Left ventricle myocardium inferior (tissue), 1 donor: ENCODE measurements around the gene PLA2G5. TPM values are rescaled to one million over a fixed set of nuclear protein-coding genes. Genes with fewer than 3 reads are reported as not detected.

ENCODE experiments used
- DNase-seq: peaks from one replicate; pipeline ENCODE4 v3.0.0-alpha.2; 2020
- H3K27ac ChIP-seq: fragments of 200-600 bp; replicated peaks from 2 replicates; pipeline ENCODE4 v1.8.0; 2021
- H3K27me3 ChIP-seq: fragments of 200-600 bp; 2 replicates; pipeline ENCODE4 v1.8.0; 2021; ENCODE audit warnings: low read depth
- H3K36me3 ChIP-seq: fragments of 200-600 bp; 2 replicates; pipeline ENCODE4 v1.8.0; 2021
- H3K4me1 ChIP-seq: fragments of 200-600 bp; 2 replicates; pipeline ENCODE4 v1.8.0; 2021
- H3K4me3 ChIP-seq: fragments of 200-600 bp; 2 replicates; pipeline ENCODE4 v1.8.0; 2021; ENCODE audit warnings: mild to moderate bottlenecking, moderate library complexity
- H3K9me3 ChIP-seq: fragments of 200-600 bp; replicated peaks from 2 replicates; pipeline ENCODE4 v1.8.0; 2021
- CTCF ChIP-seq: fragments of 200-600 bp; IDR thresholded peaks from 2 replicates; pipeline ENCODE4 v1.8.0; 2021; ENCODE audit warnings: antibody characterized with exemption, mild to moderate bottlenecking, borderline replicate concordance
- intact Hi-C: fragments of 100-400 bp; cut with micrococcal nuclease; formaldehyde crosslinking; loops from one replicate; pipeline ENCODE4 v1.11.0; 2022
- total RNA-seq: library from RNA; stranded (reverse); fragmentation: NEBNext Ultra II Directional; extraction: Animal tissue kit (Norgen Biotek cat#: 25700); gene quantifications from one replicate; pipeline ENCODE4 v1.2.1, GENCODE V29; 2021
- donor health status: DM: no; HTN: yes; CAD: no; lungs with severe emphysema.

PLA2G5 gene
- total RNA-seq, 1 donor from 2014 or later: 51.4 TPM

- Histone ChIP-seq H3K4me1 (peaks cover 16% of the 10 kb centered on the region), H3K36me3 (no peaks in the 10 kb centered on the region), H3K9me3 (peaks cover 16% of the 10 kb centered on the region), H3K27ac (peak overlapping the region; percentile 93), H3K4me3 (peak overlapping the region; percentile 69), H3K27me3 (peaks cover 11% of the 10 kb centered on the region)
- TF ChIP-seq CTCF: no peak
- no peak for DNase-seq
- intact Hi-C loops: no loop called here
Measured at GRCh38 chr1:20031161-20031560, 38.8 kb upstream of the PLA2G5 start.

- TF ChIP-seq CTCF: no peak
- H3K27me3 ChIP-seq: peaks cover 11% of the 10 kb centered on the region
- DNase-seq: no peak
- peaks cover 16% of the 10 kb centered on the region for H3K4me1 ChIP-seq
- peak overlapping the region; percentile 69 for H3K4me3 ChIP-seq
- H3K27ac ChIP-seq: peak overlapping the region; percentile 93
- H3K36me3 ChIP-seq: peaks cover under 1% of the 10 kb centered on the region
- peaks cover 23% of the 10 kb centered on the region for H3K9me3 ChIP-seq
- intact Hi-C loops: no loop called here
Measured at GRCh38 chr1:20031836-20032235, 38.2 kb upstream of the PLA2G5 start.

GRCh38 chr1:20032425-20032824 is 37.6 kb upstream of the PLA2G5 start:
- Histone ChIP-seq H3K9me3 (peaks cover 28% of the 10 kb centered on the region), H3K27ac (peak overlapping the region; percentile 93), H3K36me3 (peaks cover 7% of the 10 kb centered on the region), H3K4me1 (peaks cover 16% of the 10 kb centered on the region), H3K4me3 (peak overlapping the region; percentile 69), H3K27me3 (peaks cover 11% of the 10 kb centered on the region)
- no peak for TF ChIP-seq CTCF
- intact Hi-C loops: no loop called here
- no peak for DNase-seq

GRCh38 chr1:20033420-20033819 is 36.6 kb upstream of the PLA2G5 start:
- Histone ChIP-seq H3K4me1 (peaks cover 16% of the 10 kb centered on the region), H3K4me3 (peak overlapping the region; percentile 69), H3K27me3 (peaks cover 11% of the 10 kb centered on the region), H3K9me3 (peaks cover 28% of the 10 kb centered on the region), H3K36me3 (peaks cover 14% of the 10 kb centered on the region), H3K27ac (peak overlapping the region; percentile 93)
- DNase-seq: no peak
- intact Hi-C loops: no loop called here
- no peak for TF ChIP-seq CTCF

- peak overlapping the region; percentile 93 for H3K27ac ChIP-seq
- no peak for DNase-seq
- H3K4me1 ChIP-seq: peaks cover 5% of the 10 kb centered on the region
- no peaks in the 10 kb centered on the region for H3K27me3 ChIP-seq
- peaks cover 28% of the 10 kb centered on the region for H3K9me3 ChIP-seq
- peak overlapping the region; percentile 69 for H3K4me3 ChIP-seq
- no peak for TF ChIP-seq CTCF
- H3K36me3 ChIP-seq: peaks cover 16% of the 10 kb centered on the region
- intact Hi-C loops: no loop called here
Measured at GRCh38 chr1:20035114-20035513, 34.9 kb upstream of the PLA2G5 start.
